Activated naive CD8-positive, alpha-beta T cell treated with anti-CD3 and anti-CD28 coated beads, Interleukin-2, amount 50 U/mL, for 24 hours (primary cell): Measurements from ENCODE around the gene PDE1A.
"Not testable (repeated sequence)": the region's sequence is repeated elsewhere in the genome, so short reads cannot be mapped to it uniquely, and the experiment has no call there.

Source experiments
- ATAC-seq: fragments of 150-1000 bp; cut with Tn5 transposase; one replicate; pipeline ENCODE4 v1.10.0; 2021
- DNase-seq: peaks from one replicate; pipeline ENCODE4 v3.0.0; 2021
- H3K27ac Mint-ChIP-seq: one replicate; pipeline ENCODE4 v1.8.0; 2021; ENCODE audit warnings: mild to moderate bottlenecking, mixed read lengths
- H3K27me3 Mint-ChIP-seq: one replicate; pipeline ENCODE4 v1.8.0; 2021; ENCODE audit warnings: mixed read lengths
- H3K36me3 Mint-ChIP-seq: one replicate; pipeline ENCODE4 v1.8.0; 2021; ENCODE audit warnings: low read depth, mixed read lengths
- H3K4me1 Mint-ChIP-seq: one replicate; pipeline ENCODE4 v1.8.0; 2021; ENCODE audit warnings: mixed read lengths
- H3K4me3 Mint-ChIP-seq: one replicate; pipeline ENCODE4 v1.8.0; 2021; ENCODE audit warnings: mild to moderate bottlenecking, moderate library complexity, mixed read lengths
- H3K9me3 Mint-ChIP-seq: one replicate; pipeline ENCODE4 v1.8.0; 2021; ENCODE audit warnings: mixed read lengths

Gene PDE1A

DNA sequence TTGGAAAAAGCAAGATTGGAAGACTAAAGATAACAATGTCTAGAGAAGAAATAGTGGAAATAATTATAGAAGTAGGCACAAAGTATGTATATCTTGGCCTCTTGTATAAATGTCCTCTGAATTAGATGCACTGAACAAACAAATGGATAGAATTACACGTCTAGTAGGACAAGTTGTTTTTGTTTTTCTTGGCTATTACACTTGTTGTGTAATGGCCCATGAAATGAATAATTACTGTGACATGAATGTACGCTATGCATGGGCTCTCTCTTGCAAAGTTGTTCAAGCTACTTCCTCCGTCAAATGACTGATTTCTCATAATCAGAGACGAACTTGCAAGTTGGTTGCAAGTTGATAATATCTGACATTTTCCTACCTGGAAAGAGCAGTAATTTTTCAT is 126.2 kb downstream of the PDE1A start:
- H3K27me3 Mint-ChIP-seq = no peaks in the 10 kb centered on the region
- ATAC-seq = no peak
- no peak overlapping the region for H3K4me3 Mint-ChIP-seq
- H3K27ac Mint-ChIP-seq = no peak overlapping the region
- H3K4me1 Mint-ChIP-seq = no peaks in the 10 kb centered on the region
- H3K9me3 Mint-ChIP-seq = no peaks in the 10 kb centered on the region
- no peak for DNase-seq
- no peaks in the 10 kb centered on the region for H3K36me3 Mint-ChIP-seq

DNA sequence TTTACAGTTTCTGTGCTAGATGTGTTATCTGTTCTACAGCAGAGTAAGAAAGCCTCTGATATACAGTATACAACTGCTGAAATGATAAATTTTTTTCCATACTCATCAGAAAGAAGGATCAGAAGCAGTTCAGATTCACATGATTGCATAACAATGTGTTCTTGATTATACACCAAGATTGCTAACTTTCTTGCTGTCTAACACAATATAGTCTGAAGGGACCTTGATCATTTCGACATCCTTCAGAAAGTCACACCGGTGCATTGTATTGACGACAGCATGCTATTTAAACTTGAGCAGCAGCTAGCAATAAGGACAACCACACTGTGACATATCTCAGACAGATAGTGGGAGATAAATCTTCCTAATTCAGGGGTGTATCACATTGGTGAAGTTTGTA is 127.2 kb downstream of the PDE1A start:
- Mint-ChIP-seq H3K27me3 (no peaks in the 10 kb centered on the region), H3K4me3 (no peak overlapping the region), H3K27ac (no peak overlapping the region), H3K36me3 (no peaks in the 10 kb centered on the region), H3K4me1 (no peaks in the 10 kb centered on the region), H3K9me3 (peaks cover 2% of the 10 kb centered on the region)
- no peak for ATAC-seq
- DNase-seq = no peak

DNA sequence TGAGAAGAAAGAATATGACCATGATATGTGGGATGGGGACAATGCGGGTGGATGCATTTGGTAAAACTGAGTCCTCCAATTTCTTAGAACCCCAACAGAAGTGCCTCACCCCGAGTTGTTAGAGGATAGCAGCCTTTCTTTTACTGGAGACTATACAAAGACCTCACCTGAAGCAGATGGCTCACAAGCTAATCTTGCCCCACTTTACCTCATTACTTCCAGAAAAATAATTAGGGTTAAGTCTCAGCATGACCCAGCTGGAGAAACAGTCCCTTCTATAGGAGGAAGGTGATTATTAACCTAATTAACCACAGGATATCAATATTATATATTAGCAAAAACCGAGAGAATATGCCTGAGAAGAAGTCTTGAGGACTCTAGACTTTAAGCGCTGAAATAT is 128.4 kb downstream of the PDE1A start:
- peaks cover 4% of the 10 kb centered on the region for H3K9me3 Mint-ChIP-seq
- H3K4me3 Mint-ChIP-seq = no peak overlapping the region
- no peak overlapping the region for H3K27ac Mint-ChIP-seq
- DNase-seq (no peak), ATAC-seq (no peak)
- no peaks in the 10 kb centered on the region for H3K27me3 Mint-ChIP-seq
- no peaks in the 10 kb centered on the region for H3K4me1 Mint-ChIP-seq
- no peaks in the 10 kb centered on the region for H3K36me3 Mint-ChIP-seq

DNA sequence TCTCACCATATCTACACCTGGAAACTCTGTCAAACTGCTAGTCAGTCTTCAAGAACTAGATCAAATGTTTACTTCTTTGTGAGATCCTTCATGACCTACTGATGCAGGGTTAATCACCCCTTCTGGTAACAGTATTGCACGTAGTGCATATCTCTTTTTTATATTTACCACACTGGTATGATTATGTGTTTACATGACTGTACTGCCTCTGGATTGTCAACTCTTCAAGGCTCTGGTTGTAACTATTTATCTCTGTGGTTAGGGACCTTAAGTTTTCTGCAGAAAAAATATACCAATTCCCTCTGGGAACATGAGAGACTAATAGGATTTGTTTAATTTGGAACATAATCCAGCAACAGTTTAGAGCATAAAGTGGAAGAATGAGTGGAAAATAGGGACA is 135.5 kb downstream of the PDE1A start:
- Mint-ChIP-seq H3K4me3 (no peak overlapping the region), H3K27ac (no peak overlapping the region), H3K27me3 (no peaks in the 10 kb centered on the region), H3K4me1 (no peaks in the 10 kb centered on the region), H3K9me3 (peaks cover 4% of the 10 kb centered on the region), H3K36me3 (no peaks in the 10 kb centered on the region)
- ATAC-seq (no peak), DNase-seq (no peak)

DNA sequence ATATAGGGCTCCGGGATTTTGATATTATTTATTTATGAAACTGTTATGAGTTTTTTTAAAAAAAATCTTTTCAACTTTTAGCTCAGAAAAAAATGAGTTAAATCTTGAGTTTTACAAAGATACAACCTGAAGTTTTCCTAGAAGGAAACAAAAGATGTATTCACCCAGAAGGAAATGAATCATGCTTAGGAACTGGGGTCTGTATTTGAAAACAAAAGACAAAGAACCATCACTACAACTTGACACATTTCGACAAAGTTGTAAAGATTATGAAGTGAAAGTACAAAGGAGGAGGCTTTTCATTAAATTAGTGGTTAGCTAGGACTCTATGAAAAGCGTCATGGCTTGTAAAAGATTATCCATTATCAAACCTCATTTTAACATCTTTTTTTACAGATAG is 143.3 kb downstream of the PDE1A start:
- no peak for ATAC-seq
- H3K4me1 Mint-ChIP-seq = no peaks in the 10 kb centered on the region
- H3K27me3 Mint-ChIP-seq = no peaks in the 10 kb centered on the region
- no peaks in the 10 kb centered on the region for H3K9me3 Mint-ChIP-seq
- no peak for DNase-seq
- no peak overlapping the region for H3K4me3 Mint-ChIP-seq
- no peaks in the 10 kb centered on the region for H3K36me3 Mint-ChIP-seq
- H3K27ac Mint-ChIP-seq = no peak overlapping the region

DNA sequence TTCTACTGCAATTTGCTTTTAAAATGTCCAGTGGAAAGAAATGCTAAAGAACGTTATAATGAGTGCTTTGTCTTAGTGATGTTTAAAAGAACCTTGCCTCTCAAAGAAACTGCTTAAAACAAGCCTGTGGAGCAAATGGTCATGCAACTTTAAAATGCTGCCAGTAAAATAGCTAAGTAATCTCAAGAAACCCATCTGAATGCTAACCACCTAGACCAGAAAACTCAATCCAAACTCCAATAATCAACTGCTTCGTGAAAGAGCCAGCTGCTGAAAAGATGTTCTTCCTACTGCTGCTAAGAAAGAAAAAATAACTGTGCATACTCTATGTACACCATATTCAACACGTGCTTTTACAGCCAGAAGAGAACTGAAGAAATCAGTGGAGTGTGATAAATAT is 145.6 kb downstream of the PDE1A start:
- DNase-seq (no peak), ATAC-seq (no peak)
- Mint-ChIP-seq H3K4me3 (no peak overlapping the region), H3K9me3 (peaks cover 16% of the 10 kb centered on the region), H3K27ac (no peak overlapping the region), H3K27me3 (no peaks in the 10 kb centered on the region), H3K36me3 (no peaks in the 10 kb centered on the region), H3K4me1 (no peaks in the 10 kb centered on the region)

DNA sequence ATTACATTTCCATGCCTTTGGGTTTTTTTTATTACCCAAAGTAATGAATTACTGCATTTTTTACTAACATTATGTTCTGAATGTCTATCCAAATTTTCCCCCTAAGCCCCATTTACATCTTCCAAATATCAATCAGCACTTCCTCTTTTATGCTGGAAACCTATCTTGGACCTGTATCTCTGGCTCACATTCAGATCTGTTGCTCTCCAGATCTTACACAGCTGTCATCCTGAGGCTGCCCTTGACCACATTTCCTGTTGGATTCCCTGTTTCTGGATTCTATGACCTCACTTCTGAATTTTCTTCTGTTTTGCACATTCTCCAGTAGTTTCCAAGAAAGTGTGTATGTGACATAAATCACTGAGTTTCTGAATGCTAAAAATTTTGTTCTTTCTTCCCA is 146.7 kb downstream of the PDE1A start:
- no peak for ATAC-seq
- DNase-seq = no peak
- Mint-ChIP-seq H3K4me1 (no peaks in the 10 kb centered on the region), H3K36me3 (no peaks in the 10 kb centered on the region), H3K27ac (no peak overlapping the region), H3K9me3 (peaks cover 20% of the 10 kb centered on the region), H3K27me3 (no peaks in the 10 kb centered on the region), H3K4me3 (no peak overlapping the region)

DNA sequence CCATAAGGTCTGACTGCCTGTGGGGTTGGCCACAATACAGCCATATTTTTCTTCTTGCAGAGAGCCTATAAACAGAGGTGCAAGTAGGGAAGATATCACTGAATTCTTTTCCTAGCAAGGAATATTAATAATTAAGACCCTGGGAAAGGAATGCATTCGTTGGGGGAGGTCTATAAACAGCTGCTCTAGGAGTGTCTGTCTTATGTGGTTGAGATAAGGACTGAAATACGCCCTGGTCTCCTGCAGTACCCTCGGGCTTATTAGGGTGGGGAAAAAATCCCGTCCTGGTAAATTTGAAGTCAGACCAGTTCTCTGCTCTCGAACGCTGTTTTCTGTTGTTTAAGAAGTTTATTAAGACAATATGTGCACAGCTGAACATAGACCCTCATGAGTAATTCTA is 150.2 kb downstream of the PDE1A start:
- DNase-seq, H3K27me3 Mint-ChIP-seq, H3K4me3 Mint-ChIP-seq: not testable (repeated sequence)

DNA sequence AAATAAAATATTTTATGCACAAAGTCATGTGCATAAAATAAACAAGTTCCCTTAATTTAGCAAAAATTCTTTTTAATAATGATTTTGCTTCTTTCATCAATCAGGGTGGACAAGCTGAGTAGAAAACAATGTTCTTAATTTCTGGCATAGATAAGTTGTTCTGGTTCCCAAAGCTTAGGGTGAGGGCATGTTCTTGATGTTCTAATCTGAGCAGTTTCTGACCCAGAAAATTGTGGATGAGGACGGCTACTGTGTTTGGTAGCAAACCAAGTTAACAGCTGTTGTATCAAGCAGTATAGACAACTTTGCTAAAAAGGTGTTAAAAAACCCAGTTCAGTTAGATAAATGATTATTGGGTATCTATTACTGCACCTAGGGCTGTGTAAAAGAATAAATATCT is 158.9 kb downstream of the PDE1A start:
- Mint-ChIP-seq H3K9me3 (no peaks in the 10 kb centered on the region), H3K36me3 (no peaks in the 10 kb centered on the region), H3K4me1 (no peaks in the 10 kb centered on the region), H3K27ac (no peak overlapping the region), H3K4me3 (no peak overlapping the region), H3K27me3 (no peaks in the 10 kb centered on the region)
- DNase-seq (no peak), ATAC-seq (no peak)

More for the DNA sequence above, 150.2 kb downstream of the PDE1A start:
- H3K36me3 Mint-ChIP-seq, H3K27ac Mint-ChIP-seq, H3K4me1 Mint-ChIP-seq, ATAC-seq: not testable (repeated sequence)
- H3K9me3 Mint-ChIP-seq = peaks cover 20% of the 10 kb centered on the region

DNA sequence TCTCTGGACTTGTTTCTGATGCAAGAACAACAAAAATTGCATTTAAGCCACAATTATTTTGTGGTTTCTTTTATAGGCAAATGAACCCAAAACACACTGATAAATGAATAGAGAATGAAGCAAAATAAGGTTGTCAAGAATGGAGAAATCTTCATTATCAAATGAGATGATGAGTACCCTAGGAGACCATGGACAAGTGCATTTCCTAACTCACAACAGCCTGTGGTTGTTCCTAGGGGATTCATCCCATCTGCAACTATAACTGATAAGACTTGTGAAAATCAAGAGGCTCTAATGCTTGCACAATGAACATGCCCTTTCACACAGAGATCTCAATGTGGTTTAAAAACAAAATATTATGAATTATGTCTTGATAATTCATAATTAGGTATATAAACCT is 159.9 kb downstream of the PDE1A start:
- Mint-ChIP-seq H3K4me3 (no peak overlapping the region), H3K9me3 (no peaks in the 10 kb centered on the region)

DNA sequence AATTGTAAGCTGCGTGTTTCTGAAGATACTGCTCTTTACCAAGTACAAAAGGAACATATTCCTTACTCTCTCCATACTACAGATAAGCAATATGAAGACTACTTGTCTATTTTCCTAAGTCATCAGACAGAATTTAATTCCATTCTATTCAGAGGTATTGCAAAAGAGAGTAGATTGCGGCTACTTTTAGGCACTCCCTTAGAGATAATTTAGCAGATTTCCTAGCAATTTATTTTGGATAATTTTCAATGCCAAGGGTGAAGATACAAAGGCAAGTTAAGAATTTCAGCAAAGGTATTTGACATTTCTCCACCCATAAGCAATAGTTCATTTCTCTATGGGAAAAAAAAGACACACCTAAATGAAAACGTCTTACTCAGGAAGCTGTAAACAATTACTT is 161.1 kb downstream of the PDE1A start:
- Mint-ChIP-seq H3K36me3 (no peaks in the 10 kb centered on the region), H3K27ac (no peak overlapping the region), H3K4me3 (no peak overlapping the region), H3K9me3 (no peaks in the 10 kb centered on the region), H3K4me1 (no peaks in the 10 kb centered on the region), H3K27me3 (no peaks in the 10 kb centered on the region)
- DNase-seq (no peak), ATAC-seq (no peak)

More for the DNA sequence above, 159.9 kb downstream of the PDE1A start:
- H3K27me3 Mint-ChIP-seq = no peaks in the 10 kb centered on the region
- ATAC-seq = no peak
- DNase-seq = no peak
- H3K4me1 Mint-ChIP-seq = no peaks in the 10 kb centered on the region
- H3K36me3 Mint-ChIP-seq = no peaks in the 10 kb centered on the region
- no peak overlapping the region for H3K27ac Mint-ChIP-seq

DNA sequence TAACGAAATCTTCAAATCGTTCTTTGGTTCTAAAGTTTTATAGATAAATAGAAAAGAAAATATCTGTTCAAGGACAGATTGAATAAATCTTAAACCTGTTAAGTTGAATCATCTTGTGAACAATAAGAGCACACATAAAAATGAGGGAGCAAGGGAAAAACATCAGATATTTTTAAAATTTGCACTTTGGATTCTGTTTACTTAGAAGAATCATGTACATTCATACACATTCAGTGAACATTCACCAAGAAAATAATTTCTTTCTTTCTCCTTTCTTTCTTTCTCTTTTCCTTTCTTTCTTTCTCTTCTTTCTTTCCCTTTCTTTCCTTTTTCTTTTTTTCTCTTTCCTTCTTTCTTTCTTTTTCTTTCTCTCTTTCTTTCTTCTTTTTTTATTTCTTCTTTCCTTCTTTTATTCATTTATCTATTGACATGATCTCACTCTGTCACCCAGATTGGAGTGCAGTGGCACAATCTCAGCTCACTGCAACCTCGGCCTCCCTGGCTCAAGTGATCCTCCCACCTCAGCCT is 164.9 kb downstream of the PDE1A start:
- ATAC-seq (no peak), DNase-seq (no peak)
- Mint-ChIP-seq H3K27ac (no peak overlapping the region), H3K36me3 (no peaks in the 10 kb centered on the region), H3K4me3 (no peak overlapping the region), H3K9me3 (no peaks in the 10 kb centered on the region), H3K4me1 (no peaks in the 10 kb centered on the region), H3K27me3 (no peaks in the 10 kb centered on the region)

DNA sequence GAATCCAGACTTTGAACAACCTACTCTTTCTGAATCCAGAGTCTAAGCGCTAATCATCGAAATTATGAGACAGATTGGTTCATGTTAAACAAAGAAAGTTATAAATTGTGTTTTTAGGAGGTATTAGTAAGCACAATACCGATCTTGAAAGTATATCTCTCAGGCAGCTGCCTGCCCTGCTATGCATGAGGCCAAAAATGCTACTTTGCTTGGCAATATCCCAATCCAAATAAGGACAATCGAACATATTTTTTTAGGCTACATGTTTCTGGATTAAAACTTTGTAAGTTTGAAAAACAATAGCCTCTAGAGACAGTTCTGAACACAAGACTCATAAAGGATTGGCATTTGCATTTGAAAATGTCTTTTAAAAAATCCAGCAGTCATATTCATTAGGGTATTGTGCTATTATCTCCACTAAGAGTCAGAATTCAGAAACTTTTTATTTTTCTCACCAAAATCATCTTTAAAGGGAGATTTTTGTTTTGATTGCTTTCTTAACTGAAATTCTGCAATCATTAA is 167.1 kb downstream of the PDE1A start:
- H3K4me3 Mint-ChIP-seq = no peak overlapping the region
- no peaks in the 10 kb centered on the region for H3K4me1 Mint-ChIP-seq
- no peak overlapping the region for H3K27ac Mint-ChIP-seq
- no peaks in the 10 kb centered on the region for H3K27me3 Mint-ChIP-seq
- H3K36me3 Mint-ChIP-seq = no peaks in the 10 kb centered on the region
- no peak for DNase-seq
- ATAC-seq = no peak
- H3K9me3 Mint-ChIP-seq = no peaks in the 10 kb centered on the region

DNA sequence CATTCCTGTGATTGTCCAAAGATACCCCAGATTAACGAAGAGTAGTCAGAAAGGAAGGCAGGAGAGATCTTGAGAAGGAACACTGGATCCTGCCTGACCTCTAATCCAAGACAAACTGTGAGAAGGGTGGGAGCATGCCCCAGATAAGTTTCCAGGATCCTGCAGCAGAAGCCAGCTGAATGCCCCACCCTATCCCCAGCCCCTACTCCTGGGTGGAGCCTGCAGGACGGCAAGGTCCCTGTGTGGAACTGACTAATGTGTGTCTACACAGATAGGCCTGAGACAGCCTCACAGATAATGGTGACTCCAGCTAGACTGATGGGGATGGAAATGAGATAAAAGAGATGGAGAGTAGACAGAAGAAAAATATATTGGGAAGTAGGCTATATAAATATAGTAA is 174.3 kb downstream of the PDE1A start:
- no peaks in the 10 kb centered on the region for H3K4me1 Mint-ChIP-seq
- ATAC-seq (no peak), DNase-seq (no peak)
- H3K9me3 Mint-ChIP-seq = no peaks in the 10 kb centered on the region
- H3K27ac Mint-ChIP-seq = no peak overlapping the region
- no peak overlapping the region for H3K4me3 Mint-ChIP-seq
- no peaks in the 10 kb centered on the region for H3K36me3 Mint-ChIP-seq
- no peaks in the 10 kb centered on the region for H3K27me3 Mint-ChIP-seq

DNA sequence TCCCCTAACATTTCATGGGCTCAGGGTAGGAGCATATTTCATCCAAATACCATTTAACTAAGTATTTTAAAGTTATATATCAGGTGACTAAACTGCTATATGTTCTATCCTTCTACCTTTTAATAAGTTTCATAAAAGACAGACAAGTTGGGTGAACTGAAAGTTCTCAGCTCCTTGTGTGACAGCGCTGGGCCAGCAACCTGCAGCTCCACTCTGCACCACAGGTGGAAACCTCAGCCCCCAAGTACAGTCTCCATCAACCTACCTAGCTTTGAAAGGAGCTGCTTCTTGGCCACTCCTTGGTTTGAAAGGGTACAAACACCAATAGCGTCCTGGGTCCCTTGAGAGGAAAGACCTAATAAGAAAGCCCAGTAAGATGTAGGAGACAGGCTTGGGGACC is 177.9 kb downstream of the PDE1A start:
- DNase-seq (no peak), ATAC-seq (no peak)
- H3K36me3 Mint-ChIP-seq = no peaks in the 10 kb centered on the region
- H3K27me3 Mint-ChIP-seq = no peaks in the 10 kb centered on the region
- H3K27ac Mint-ChIP-seq = no peak overlapping the region
- no peaks in the 10 kb centered on the region for H3K4me1 Mint-ChIP-seq
- H3K4me3 Mint-ChIP-seq = no peak overlapping the region
- no peaks in the 10 kb centered on the region for H3K9me3 Mint-ChIP-seq

DNA sequence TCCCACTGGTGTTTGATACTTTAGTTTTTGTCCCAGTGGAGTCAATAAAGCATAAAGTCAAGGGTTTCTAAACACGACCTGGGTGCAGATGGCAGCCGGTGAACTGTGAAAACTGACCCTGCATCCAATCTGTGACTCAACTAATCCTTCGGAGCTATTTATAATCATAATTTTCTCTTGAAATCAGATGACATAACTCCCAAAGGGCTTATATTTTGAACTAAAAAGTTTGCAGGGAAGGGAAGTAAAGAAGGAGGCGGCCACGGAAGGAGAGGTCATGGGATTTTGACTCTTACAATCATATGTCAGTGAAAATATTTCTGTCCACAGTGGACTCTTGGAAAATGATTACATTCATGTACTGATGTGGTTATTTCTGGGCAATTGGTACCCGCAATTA is 178.5 kb downstream of the PDE1A start:
- Mint-ChIP-seq H3K36me3 (no peaks in the 10 kb centered on the region), H3K9me3 (no peaks in the 10 kb centered on the region), H3K27ac (no peak overlapping the region), H3K27me3 (no peaks in the 10 kb centered on the region), H3K4me3 (no peak overlapping the region), H3K4me1 (no peaks in the 10 kb centered on the region)
- ATAC-seq (no peak), DNase-seq (no peak)
